ENCODE measurements around the gene SCN1A. TPM values are rescaled to one million over a fixed set of nuclear protein-coding genes. Genes with fewer than 3 reads are reported as not detected.

SCN1A gene
- total and polyA plus RNA-seq, 2 of the 4 experiments (the other 2 are of a cell fraction), result under 0.01 TPM; not detected in 1

- no TSS peak for BruUV-seq (replicated peaks)
- POLR2A ChIA-PET (ENCODE audit: unreplicated experiment), result no interaction called here
These were observed 102.5 kb downstream of the SCN1A start for GRCh38 chr2:166025313-166025712.

More at GRCh38 chr2:166025313-166025712, 102.5 kb downstream of the SCN1A start:
- TF ChIP-seq BHLHE40 (IDR thresholded peaks at IDR 0.05; ENCODE audit: low read depth, low read length) (no peak), MAFK (IDR thresholded peaks at IDR 0.05; ENCODE audit: low read depth, low read length) (no peak), RCOR1 (IDR thresholded peaks at IDR 0.05; ENCODE audit: insufficient replicate concordance, low read length) (no peak), SMC3 (IDR thresholded peaks at IDR 0.05; ENCODE audit: low read depth, low read length) (no peak), MXI1 (IDR thresholded peaks at IDR 0.05; ENCODE audit: borderline replicate concordance, low read depth, low read length) (no peak), CEBPB (IDR thresholded peaks at IDR 0.05; ENCODE audit: low read depth, low read length) (no peak), NFE2L2 (IDR thresholded peaks at IDR 0.05; ENCODE audit: low read depth, low read length) (no peak), POLR2A (IDR thresholded peaks at IDR 0.05; ENCODE audit: low read depth, low read length) (no peak), RAD21 (IDR thresholded peaks at IDR 0.05; ENCODE audit: low read length) (no peak)
- TF ChIP-seq, protein P1, sequence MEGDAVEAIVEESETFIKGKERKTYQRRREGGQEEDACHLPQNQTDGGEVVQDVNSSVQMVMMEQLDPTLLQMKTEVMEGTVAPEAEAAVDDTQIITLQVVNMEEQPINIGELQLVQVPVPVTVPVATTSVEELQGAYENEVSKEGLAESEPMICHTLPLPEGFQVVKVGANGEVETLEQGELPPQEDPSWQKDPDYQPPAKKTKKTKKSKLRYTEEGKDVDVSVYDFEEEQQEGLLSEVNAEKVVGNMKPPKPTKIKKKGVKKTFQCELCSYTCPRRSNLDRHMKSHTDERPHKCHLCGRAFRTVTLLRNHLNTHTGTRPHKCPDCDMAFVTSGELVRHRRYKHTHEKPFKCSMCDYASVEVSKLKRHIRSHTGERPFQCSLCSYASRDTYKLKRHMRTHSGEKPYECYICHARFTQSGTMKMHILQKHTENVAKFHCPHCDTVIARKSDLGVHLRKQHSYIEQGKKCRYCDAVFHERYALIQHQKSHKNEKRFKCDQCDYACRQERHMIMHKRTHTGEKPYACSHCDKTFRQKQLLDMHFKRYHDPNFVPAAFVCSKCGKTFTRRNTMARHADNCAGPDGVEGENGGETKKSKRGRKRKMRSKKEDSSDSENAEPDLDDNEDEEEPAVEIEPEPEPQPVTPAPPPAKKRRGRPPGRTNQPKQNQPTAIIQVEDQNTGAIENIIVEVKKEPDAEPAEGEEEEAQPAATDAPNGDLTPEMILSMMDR (conservative IDR thresholded peaks at IDR 0.05; ENCODE audit: low read depth, low read length), result no peak
- TF ChIP-seq, protein P2, sequence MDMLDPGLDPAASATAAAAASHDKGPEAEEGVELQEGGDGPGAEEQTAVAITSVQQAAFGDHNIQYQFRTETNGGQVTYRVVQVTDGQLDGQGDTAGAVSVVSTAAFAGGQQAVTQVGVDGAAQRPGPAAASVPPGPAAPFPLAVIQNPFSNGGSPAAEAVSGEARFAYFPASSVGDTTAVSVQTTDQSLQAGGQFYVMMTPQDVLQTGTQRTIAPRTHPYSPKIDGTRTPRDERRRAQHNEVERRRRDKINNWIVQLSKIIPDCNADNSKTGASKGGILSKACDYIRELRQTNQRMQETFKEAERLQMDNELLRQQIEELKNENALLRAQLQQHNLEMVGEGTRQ (IDR thresholded peaks at IDR 0.05; ENCODE audit: low read depth, low read length), result no peak
- Histone ChIP-seq H2BK15ac (ENCODE audit: low read depth, low read length) (no peak overlapping the region), H4K91ac (ENCODE audit: insufficient read depth, low read depth, low read length) (no peak overlapping the region), H3K9ac (ENCODE audit: low read depth, low read length) (no peak overlapping the region), H3K27ac (ENCODE audit: insufficient read depth, low read length) (no peak overlapping the region), H3K56ac (ENCODE audit: extremely low read depth, insufficient read depth, low read length) (no peak overlapping the region), H3K9me3 (ENCODE audit: control insufficient read depth, insufficient read depth, low read length) (no peaks in the 10 kb centered on the region), H2BK120ac (ENCODE audit: low read depth, low read length) (no peak overlapping the region), H2AK9ac (replicated peaks; ENCODE audit: low read depth, low read length, poor library complexity) (no peak overlapping the region), H3K4me1 (ENCODE audit: control insufficient read depth, insufficient read depth, low read length) (no peaks in the 10 kb centered on the region), H3K23ac (ENCODE audit: low read depth, low read length) (no peak overlapping the region), H3K36me3 (ENCODE audit: control insufficient read depth, insufficient read depth, low read length) (no peaks in the 10 kb centered on the region), H3K4ac (ENCODE audit: low read depth, low read length) (no peak overlapping the region), H3K4me3 (ENCODE audit: insufficient read depth, low read depth, low read length) (no peak overlapping the region), H3K27me3 (ENCODE audit: control insufficient read depth, insufficient read depth, low read length) (no peaks in the 10 kb centered on the region; the same call in 1 of the 2 replicates), H3K18ac (ENCODE audit: low read depth, low read length) (no peak overlapping the region), H2BK20ac (ENCODE audit: low read depth, low read length) (no peak overlapping the region), H2AK5ac (ENCODE audit: low read depth, low read length) (no peak overlapping the region), H4K20me1 (ENCODE audit: insufficient read depth, low read length) (no peaks in the 10 kb centered on the region), H3K9me1 (ENCODE audit: insufficient read depth, low read length) (no peaks in the 10 kb centered on the region), H3K79me1 (ENCODE audit: low read depth in 1 of 2, low read length in 2 of 2) (no peaks in the 10 kb centered on the region), H2AFZ (replicated peaks; ENCODE audit: low read length, poor library complexity) (no peak overlapping the region), H4K8ac (ENCODE audit: low read depth in 2 of 2, low read length in 2 of 2) (no peak overlapping the region), H2BK5ac (ENCODE audit: low read depth, low read length, poor library complexity, severe bottlenecking) (no peak overlapping the region), H4K5ac (ENCODE audit: low read depth, low read length) (no peak overlapping the region), H3K4me2 (ENCODE audit: low read depth, low read length) (no peak overlapping the region), H3K14ac (replicated peaks; ENCODE audit: low read depth, low read length) (no peak overlapping the region)
- in situ Hi-C loops (cut with MboI; ENCODE audit: low sequenced_read_pairs), result no loop called here
- intact Hi-C loops (cut with micrococcal nuclease), result no loop called here
- no peak for ATAC-seq (ENCODE audit: low read depth)
- no peak for DNase-seq
- dilution Hi-C loops (cut with HindIII; ENCODE audit: low sequenced_read_pairs, unreplicated experiment), result no loop called here
- CTCF ChIA-PET, result no interaction called here
